GM23338 (cell line): Measurements from ENCODE around the gene DDX49.

ENCODE experiments used
- CREB1 ChIP-seq: fragments of 250-450 bp; sonication (Bioruptor Pico); IDR thresholded peaks from 2 replicates; pipeline ENCODE4 v1.5.0; 2020; ENCODE audit warnings: low read depth, mild to moderate bottlenecking, moderate library complexity
- EZH2 ChIP-seq: fragments of 200-600 bp; sonication (generic); IDR thresholded peaks from one replicate; pipeline ENCODE4 v1.8.0; 2017; ENCODE audit warnings: antibody characterized with exemption, mild to moderate bottlenecking, low read depth; ENCODE audit not compliant: unreplicated experiment
- JUNB ChIP-seq: IDR thresholded peaks from one replicate; pipeline ENCODE4 v1.6.1; 2016; ENCODE audit warnings: antibody characterized with exemption; ENCODE audit not compliant: unreplicated experiment
- NANOG ChIP-seq: IDR thresholded peaks from 2 replicates; pipeline ENCODE4 v1.6.1; 2016; ENCODE audit warnings: antibody characterized with exemption, borderline replicate concordance
- POLR2AphosphoS5 ChIP-seq: IDR thresholded peaks from 2 replicates; pipeline ENCODE4 v1.6.1; 2016; ENCODE audit warnings: antibody characterized with exemption, low read depth
- ZNF114 ChIP-seq: fragments of 250-450 bp; sonication (Bioruptor Pico); IDR thresholded peaks from 2 replicates; pipeline ENCODE4 v1.5.0; 2020; ENCODE audit warnings: mild to moderate bottlenecking, moderate library complexity
- TF ChIP-seq, protein P1 (sequence below), 2 experiments: fragments of 200-600 bp in 1 of 2; sonication (generic) in 1 of 2; conservative IDR thresholded peaks; 2 replicates each; pipeline versions ENCODE4 v1.5.1 to v1.6.1; 2016 to 2017; ENCODE audit warnings: antibody characterized with exemption in 2 of 2, low read depth in 2 of 2, mild to moderate bottlenecking in 2 of 2, moderate library complexity in 1 of 2
- TF ChIP-seq, protein P2 (sequence below): IDR thresholded peaks from one replicate; pipeline ENCODE4 v1.6.1; 2018; ENCODE audit warnings: antibody characterized with exemption; ENCODE audit not compliant: unreplicated experiment
- TF ChIP-seq, protein P3 (sequence below): IDR thresholded peaks from 2 replicates; pipeline ENCODE4 v1.6.1; 2016; ENCODE audit warnings: antibody characterized with exemption
- TF ChIP-seq, protein P4 (sequence below): fragments of 250-450 bp; sonication (Bioruptor Pico); IDR thresholded peaks from 2 replicates; pipeline ENCODE4 v1.5.0; 2020; ENCODE audit warnings: mild to moderate bottlenecking, moderate library complexity

DNA sequence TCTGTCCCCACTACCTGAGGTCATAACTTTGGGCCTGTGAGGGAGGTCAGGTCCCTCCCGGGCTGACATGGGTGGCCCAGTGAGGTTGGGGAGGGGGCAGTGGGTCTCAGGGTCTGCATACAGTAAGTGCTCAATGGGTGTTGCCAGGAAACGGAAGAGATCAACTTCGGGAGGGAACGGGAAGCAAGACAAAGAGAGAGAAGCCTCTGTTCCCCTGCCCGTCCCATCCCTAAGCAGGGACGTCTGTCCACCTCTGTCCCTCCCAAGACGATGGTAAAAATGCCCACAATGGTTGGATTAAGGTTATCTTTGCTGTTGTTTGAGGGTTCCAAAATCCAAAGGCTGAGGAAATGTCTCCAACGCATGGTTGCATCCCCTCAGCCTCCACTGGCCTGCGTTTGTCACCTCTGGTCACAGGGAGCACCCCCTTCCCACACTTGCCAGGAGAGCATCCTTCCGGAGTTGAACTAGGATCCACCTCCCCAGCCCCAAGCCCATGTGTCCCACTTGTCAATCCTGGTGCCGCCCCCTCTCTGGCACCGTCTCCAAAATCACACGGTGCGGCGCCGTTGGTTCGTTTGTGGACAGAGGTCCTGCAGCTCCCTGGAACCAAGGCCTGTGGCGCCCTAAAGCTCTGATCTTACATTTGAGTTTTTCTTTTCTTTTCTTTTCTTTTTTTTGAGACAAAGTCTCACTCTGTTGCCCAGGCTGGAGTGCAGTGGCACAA is 22.3 kb downstream of the DDX49 start:
- TF ChIP-seq, protein P1, sequence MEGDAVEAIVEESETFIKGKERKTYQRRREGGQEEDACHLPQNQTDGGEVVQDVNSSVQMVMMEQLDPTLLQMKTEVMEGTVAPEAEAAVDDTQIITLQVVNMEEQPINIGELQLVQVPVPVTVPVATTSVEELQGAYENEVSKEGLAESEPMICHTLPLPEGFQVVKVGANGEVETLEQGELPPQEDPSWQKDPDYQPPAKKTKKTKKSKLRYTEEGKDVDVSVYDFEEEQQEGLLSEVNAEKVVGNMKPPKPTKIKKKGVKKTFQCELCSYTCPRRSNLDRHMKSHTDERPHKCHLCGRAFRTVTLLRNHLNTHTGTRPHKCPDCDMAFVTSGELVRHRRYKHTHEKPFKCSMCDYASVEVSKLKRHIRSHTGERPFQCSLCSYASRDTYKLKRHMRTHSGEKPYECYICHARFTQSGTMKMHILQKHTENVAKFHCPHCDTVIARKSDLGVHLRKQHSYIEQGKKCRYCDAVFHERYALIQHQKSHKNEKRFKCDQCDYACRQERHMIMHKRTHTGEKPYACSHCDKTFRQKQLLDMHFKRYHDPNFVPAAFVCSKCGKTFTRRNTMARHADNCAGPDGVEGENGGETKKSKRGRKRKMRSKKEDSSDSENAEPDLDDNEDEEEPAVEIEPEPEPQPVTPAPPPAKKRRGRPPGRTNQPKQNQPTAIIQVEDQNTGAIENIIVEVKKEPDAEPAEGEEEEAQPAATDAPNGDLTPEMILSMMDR (conservative IDR thresholded peaks at IDR 0.05; ENCODE audit: low read depth in 2 of 2) = peak in 1 of 2 experiments; percentile 39; a peak in 2 of 4 replicates
- TF ChIP-seq, protein P2, sequence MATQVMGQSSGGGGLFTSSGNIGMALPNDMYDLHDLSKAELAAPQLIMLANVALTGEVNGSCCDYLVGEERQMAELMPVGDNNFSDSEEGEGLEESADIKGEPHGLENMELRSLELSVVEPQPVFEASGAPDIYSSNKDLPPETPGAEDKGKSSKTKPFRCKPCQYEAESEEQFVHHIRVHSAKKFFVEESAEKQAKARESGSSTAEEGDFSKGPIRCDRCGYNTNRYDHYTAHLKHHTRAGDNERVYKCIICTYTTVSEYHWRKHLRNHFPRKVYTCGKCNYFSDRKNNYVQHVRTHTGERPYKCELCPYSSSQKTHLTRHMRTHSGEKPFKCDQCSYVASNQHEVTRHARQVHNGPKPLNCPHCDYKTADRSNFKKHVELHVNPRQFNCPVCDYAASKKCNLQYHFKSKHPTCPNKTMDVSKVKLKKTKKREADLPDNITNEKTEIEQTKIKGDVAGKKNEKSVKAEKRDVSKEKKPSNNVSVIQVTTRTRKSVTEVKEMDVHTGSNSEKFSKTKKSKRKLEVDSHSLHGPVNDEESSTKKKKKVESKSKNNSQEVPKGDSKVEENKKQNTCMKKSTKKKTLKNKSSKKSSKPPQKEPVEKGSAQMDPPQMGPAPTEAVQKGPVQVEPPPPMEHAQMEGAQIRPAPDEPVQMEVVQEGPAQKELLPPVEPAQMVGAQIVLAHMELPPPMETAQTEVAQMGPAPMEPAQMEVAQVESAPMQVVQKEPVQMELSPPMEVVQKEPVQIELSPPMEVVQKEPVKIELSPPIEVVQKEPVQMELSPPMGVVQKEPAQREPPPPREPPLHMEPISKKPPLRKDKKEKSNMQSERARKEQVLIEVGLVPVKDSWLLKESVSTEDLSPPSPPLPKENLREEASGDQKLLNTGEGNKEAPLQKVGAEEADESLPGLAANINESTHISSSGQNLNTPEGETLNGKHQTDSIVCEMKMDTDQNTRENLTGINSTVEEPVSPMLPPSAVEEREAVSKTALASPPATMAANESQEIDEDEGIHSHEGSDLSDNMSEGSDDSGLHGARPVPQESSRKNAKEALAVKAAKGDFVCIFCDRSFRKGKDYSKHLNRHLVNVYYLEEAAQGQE = no peak
- TF ChIP-seq EZH2 (no peak), CREB1 (CRISPR knock-in tag) (no peak), JUNB (no peak), POLR2AphosphoS5 (no peak), NANOG (no peak), ZNF114 (no peak)
- TF ChIP-seq, protein P3, sequence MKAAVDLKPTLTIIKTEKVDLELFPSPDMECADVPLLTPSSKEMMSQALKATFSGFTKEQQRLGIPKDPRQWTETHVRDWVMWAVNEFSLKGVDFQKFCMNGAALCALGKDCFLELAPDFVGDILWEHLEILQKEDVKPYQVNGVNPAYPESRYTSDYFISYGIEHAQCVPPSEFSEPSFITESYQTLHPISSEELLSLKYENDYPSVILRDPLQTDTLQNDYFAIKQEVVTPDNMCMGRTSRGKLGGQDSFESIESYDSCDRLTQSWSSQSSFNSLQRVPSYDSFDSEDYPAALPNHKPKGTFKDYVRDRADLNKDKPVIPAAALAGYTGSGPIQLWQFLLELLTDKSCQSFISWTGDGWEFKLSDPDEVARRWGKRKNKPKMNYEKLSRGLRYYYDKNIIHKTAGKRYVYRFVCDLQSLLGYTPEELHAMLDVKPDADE = no peak
- TF ChIP-seq, protein P4, sequence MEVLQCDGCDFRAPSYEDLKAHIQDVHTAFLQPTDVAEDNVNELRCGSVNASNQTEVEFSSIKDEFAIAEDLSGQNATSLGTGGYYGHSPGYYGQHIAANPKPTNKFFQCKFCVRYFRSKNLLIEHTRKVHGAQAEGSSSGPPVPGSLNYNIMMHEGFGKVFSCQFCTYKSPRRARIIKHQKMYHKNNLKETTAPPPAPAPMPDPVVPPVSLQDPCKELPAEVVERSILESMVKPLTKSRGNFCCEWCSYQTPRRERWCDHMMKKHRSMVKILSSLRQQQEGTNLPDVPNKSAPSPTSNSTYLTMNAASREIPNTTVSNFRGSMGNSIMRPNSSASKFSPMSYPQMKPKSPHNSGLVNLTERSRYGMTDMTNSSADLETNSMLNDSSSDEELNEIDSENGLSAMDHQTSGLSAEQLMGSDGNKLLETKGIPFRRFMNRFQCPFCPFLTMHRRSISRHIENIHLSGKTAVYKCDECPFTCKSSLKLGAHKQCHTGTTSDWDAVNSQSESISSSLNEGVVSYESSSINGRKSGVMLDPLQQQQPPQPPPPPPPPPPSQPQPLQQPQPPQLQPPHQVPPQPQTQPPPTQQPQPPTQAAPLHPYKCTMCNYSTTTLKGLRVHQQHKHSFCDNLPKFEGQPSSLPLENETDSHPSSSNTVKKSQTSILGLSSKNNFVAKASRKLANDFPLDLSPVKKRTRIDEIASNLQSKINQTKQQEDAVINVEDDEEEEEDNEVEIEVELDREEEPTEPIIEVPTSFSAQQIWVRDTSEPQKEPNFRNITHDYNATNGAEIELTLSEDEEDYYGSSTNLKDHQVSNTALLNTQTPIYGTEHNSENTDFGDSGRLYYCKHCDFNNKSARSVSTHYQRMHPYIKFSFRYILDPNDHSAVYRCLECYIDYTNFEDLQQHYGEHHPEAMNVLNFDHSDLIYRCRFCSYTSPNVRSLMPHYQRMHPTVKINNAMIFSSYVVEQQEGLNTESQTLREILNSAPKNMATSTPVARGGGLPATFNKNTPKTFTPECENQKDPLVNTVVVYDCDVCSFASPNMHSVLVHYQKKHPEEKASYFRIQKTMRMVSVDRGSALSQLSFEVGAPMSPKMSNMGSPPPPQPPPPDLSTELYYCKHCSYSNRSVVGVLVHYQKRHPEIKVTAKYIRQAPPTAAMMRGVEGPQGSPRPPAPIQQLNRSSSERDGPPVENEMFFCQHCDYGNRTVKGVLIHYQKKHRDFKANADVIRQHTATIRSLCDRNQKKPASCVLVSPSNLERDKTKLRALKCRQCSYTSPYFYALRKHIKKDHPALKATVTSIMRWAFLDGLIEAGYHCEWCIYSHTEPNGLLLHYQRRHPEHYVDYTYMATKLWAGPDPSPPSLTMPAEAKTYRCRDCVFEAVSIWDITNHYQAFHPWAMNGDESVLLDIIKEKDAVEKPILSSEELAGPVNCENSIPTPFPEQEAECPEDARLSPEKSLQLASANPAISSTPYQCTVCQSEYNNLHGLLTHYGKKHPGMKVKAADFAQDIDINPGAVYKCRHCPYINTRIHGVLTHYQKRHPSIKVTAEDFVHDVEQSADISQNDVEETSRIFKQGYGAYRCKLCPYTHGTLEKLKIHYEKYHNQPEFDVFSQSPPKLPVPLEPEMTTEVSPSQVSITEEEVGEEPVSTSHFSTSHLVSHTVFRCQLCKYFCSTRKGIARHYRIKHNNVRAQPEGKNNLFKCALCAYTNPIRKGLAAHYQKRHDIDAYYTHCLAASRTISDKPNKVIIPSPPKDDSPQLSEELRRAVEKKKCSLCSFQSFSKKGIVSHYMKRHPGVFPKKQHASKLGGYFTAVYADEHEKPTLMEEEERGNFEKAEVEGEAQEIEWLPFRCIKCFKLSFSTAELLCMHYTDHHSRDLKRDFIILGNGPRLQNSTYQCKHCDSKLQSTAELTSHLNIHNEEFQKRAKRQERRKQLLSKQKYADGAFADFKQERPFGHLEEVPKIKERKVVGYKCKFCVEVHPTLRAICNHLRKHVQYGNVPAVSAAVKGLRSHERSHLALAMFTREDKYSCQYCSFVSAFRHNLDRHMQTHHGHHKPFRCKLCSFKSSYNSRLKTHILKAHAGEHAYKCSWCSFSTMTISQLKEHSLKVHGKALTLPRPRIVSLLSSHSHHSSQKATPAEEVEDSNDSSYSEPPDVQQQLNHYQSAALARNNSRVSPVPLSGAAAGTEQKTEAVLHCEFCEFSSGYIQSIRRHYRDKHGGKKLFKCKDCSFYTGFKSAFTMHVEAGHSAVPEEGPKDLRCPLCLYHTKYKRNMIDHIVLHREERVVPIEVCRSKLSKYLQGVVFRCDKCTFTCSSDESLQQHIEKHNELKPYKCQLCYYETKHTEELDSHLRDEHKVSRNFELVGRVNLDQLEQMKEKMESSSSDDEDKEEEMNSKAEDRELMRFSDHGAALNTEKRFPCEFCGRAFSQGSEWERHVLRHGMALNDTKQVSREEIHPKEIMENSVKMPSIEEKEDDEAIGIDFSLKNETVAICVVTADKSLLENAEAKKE (CRISPR knock-in tag) = no peak
